ENCODE measurements around the gene PGAM2.

The PGAM2 gene

DNA sequence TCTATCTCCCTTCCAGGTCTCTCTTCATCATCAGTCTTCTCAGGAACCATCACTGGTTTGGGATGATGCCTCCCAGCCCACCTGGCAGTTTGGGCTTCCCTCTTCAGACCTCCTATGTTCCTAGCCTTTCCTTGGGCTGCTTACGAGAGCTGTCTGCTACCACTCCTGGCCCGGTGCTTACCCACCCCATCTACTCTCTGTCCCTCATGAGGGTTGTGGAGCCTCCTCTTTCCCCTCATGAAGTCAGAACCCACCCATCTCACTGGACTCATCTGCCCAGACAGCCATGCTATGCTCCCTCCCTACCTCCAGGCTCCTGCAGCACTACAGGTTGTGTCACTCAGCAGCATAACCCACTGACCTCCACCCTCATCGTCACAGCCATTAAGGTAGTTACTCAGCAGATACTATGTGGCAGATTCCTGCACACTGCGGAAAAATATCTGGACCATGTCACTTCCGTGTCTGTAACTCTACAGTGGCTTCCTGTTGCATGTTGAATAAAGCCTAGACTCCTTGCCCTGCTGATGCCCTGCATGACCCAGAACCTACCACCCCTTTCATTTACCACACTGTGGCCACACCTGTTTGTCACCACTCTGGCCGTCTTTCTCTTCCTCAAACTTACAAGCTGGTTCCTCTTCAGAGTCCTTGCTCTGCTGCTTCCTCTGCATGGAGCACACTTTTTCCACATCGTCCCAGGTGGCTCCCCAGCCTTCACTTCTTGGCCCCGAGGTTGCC is 18.9 kb downstream of the PGAM2 start:
- H3K27me3 ChIP-seq: no peaks in the 10 kb centered on the region
- no peaks in the 10 kb centered on the region for H3K9me3 ChIP-seq
- H3K4me1 ChIP-seq: peaks cover 0 to 42% (median 28%) of the 10 kb centered on the region in 4 donors
- DNase-seq: no peak
- intact Hi-C loops (cut with DNase I; ENCODE audit: low total_unique reads): no loop called here
- peaks cover 18 to 38% (median 22%) of the 10 kb centered on the region in 3 donors for H3K36me3 ChIP-seq
- TF ChIP-seq, protein P1, sequence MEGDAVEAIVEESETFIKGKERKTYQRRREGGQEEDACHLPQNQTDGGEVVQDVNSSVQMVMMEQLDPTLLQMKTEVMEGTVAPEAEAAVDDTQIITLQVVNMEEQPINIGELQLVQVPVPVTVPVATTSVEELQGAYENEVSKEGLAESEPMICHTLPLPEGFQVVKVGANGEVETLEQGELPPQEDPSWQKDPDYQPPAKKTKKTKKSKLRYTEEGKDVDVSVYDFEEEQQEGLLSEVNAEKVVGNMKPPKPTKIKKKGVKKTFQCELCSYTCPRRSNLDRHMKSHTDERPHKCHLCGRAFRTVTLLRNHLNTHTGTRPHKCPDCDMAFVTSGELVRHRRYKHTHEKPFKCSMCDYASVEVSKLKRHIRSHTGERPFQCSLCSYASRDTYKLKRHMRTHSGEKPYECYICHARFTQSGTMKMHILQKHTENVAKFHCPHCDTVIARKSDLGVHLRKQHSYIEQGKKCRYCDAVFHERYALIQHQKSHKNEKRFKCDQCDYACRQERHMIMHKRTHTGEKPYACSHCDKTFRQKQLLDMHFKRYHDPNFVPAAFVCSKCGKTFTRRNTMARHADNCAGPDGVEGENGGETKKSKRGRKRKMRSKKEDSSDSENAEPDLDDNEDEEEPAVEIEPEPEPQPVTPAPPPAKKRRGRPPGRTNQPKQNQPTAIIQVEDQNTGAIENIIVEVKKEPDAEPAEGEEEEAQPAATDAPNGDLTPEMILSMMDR (IDR thresholded peaks at IDR 0.05): no peak
- H3K4me3 ChIP-seq: no peak overlapping the region
- H3K27ac ChIP-seq: no peak overlapping the region

DNA sequence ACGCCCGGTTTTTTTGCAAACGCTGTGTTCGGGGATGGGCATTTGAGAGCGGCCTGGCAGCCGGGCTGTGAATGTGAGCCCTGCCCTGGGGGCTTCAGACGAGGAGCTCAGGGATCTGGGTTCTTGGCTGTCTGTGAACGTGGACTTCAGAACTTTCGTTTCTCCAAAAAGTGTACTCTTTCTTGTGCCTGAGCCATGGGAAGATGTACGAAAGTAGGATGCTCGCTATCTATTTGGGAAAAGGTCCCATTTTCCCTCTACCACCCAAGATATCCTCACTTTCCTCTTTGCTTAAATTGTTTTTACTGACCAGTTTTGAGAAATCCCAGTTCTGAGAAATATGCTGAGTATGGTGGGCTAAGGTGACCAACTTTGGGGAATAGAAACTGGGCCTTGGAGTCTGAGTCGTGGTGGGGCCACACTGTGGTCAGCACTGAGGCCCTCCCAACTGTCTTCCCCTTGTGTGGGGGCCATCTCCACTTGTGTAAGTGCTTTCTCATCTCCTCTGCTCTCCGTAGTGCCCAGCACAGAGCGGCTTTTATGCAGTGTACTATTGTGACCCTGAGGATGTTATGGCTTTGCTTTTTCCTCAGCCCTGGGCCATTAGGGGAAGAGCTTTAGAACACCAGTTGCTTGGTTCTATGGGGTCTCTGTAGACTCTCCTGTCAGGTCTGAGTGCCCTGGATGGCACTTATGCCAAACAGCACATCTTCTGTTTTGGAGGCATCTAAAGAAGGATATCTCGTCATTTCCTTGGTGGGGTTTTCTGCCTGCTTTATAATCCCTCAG is 19.9 kb downstream of the PGAM2 start:
- intact Hi-C loops (cut with DNase I; ENCODE audit: low total_unique reads): no loop called here
- H3K27ac ChIP-seq: peak overlapping the region; percentile 72 to 89
- TF ChIP-seq, protein P1 (IDR thresholded peaks at IDR 0.05): no peak
- H3K9me3 ChIP-seq: no peaks in the 10 kb centered on the region
- no peaks in the 10 kb centered on the region for H3K27me3 ChIP-seq
- H3K4me1 ChIP-seq: peaks cover 0 to 48% (median 33%) of the 10 kb centered on the region in 4 donors
- H3K4me3 ChIP-seq: peak overlapping the region; percentile 77 to 96
- H3K36me3 ChIP-seq: peaks cover 7 to 27% (median 11%) of the 10 kb centered on the region in 3 donors
- no peak for DNase-seq

DNA sequence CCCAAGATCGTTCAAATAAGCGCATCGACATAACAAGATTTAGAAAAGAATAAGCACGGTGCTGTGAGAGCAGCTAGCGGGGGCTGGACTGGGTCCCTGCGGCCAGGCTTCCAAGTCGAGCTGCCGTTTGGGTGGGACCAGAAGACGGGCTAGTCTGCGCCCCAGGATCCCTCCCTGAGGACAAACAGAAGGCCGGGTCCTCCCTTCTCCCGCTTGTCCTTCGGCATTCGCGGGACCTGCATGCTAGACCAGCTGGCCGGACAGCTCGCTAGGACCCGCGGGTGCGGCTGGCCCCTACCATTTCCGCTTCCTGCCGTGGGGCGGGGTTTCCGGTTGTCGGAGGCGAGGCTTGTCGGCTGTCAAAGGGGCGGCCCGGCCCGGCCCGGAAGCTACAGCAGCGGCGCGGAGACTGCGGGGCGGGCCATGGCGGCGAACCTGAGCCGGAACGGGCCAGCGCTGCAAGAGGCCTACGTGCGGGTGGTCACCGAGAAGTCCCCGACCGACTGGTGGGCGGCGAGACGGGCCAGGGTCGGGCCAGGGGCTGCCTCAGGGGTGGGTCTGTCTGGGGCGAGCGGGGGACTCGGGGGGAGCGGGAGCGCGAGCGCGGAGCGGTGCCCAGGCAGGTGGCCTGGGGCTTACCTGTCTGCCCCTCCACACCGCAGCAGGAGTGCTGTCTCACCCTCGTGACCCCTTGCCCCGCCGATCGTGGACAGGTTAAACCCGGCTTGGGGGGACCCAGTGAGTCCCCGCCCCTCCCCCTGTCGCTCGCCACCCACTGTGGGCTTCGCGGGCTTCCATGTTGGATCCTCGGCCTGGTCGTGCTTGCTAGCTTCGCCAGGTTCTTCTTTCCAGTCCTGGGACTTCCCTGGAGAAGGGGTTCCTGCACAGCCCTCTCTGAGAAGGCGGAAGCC is 20.8 kb downstream of the PGAM2 start, which contains the start of gene DBNL:
Gene DBNL (plus strand): TSS at position 388 of the 911 bp plus-strand sequence. CDS start 36 bp downstream, at position 424.
- TF ChIP-seq, protein P1 (IDR thresholded peaks at IDR 0.05): no peak
- peak within 1 kb of the TSS; percentile 77 to 96 for H3K4me3 ChIP-seq
- H3K27me3 ChIP-seq: no peaks in the 10 kb centered on the region
- peak within 1 kb of the TSS; percentile 72 to 89 for H3K27ac ChIP-seq
- H3K4me1 ChIP-seq: peaks cover 0 to 50% (median 35%) of the 10 kb centered on the region in 4 donors
- peak; percentile 94 to 97 for DNase-seq
- H3K9me3 ChIP-seq: no peaks in the 10 kb centered on the region
- intact Hi-C loops (cut with DNase I; ENCODE audit: low total_unique reads): no loop called here
- H3K36me3 ChIP-seq: peaks cover 0 to 19% (median 3%) of the 10 kb centered on the region in 3 donors

DNA sequence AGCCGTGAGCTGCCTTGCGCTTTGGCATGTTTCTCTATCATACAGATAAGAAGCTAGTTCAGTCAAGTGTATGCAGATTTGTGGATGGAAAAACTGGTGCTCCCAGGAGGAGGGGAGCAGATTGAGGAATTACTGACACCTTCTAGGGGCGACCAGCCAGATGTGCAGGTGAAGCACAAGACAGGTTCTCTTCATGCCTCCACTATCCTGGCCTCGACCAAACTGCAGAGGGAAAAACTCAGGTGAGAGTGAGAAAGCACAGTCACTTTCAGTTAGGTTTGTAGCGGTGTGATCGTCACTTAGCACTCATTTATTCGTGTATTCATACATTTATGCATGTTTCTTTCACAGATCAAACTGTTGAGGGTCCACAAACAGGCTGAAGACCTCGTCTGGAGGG is 21.5 kb downstream of the PGAM2 start:
- Histone ChIP-seq H3K27me3 (no peaks in the 10 kb centered on the region), H3K4me3 (peak overlapping the region; percentile 77 to 96), H3K4me1 (peaks cover 0 to 48% (median 35%) of the 10 kb centered on the region in 4 donors), H3K9me3 (no peaks in the 10 kb centered on the region), H3K36me3 (peaks cover 0 to 17% (median 0%) of the 10 kb centered on the region in 3 donors), H3K27ac (peak overlapping the region; percentile 72 to 89)
- TF ChIP-seq, protein P1 (IDR thresholded peaks at IDR 0.05): no peak
- DNase-seq: no peak
- intact Hi-C loops (cut with DNase I; ENCODE audit: low total_unique reads): no loop called here

DNA sequence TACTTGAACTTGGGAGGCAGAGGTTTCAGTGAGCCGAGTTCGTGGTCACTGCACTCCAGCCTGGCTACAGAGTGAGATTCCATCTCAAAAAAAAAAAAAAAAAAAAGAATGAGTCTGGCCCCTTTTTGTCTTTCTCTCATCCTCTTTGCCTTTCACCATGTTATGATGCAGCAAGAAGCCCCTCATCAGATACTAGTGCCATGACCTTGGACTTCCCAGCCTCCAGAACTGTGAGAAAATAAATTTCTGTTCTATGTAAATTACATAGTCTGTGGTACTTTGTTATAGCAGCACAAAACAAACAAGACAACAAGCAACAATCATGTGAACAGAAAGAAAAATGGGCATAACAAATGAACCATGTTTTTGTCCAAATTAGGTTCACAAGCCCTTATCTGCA is 23.1 kb downstream of the PGAM2 start:
- Histone ChIP-seq H3K27me3 (no peaks in the 10 kb centered on the region), H3K27ac (no peak overlapping the region), H3K4me1 (peaks cover 0 to 38% (median 32%) of the 10 kb centered on the region in 4 donors), H3K36me3 (peaks cover 0 to 13% (median 0%) of the 10 kb centered on the region in 3 donors), H3K9me3 (no peaks in the 10 kb centered on the region), H3K4me3 (no peak overlapping the region)
- no peak for DNase-seq
- TF ChIP-seq, protein P1 (IDR thresholded peaks at IDR 0.05): no peak
- intact Hi-C loops (cut with DNase I; ENCODE audit: low total_unique reads): no loop called here
